Neural progenitor cell (in vitro differentiated cells): ENCODE data around the gene GP1BB.

Experiments
- EZH2 ChIP-seq: fragments of 200-600 bp; sonication (generic); IDR thresholded peaks from 2 replicates; pipeline ENCODE4 v1.6.1; 2017; ENCODE audit warnings: antibody characterized with exemption, mild to moderate bottlenecking, moderate library complexity
- EZH2phosphoT487 ChIP-seq: fragments of 200-600 bp; sonication (generic); IDR thresholded peaks from 2 replicates; pipeline ENCODE4 v1.6.1; 2017; ENCODE audit warnings: antibody characterized with exemption
- TF ChIP-seq, protein P1 (sequence below): fragments of 200-600 bp; sonication (generic); IDR thresholded peaks from 2 replicates; pipeline ENCODE4 v1.5.1; 2017; ENCODE audit warnings: antibody characterized with exemption, mild to moderate bottlenecking

DNA sequence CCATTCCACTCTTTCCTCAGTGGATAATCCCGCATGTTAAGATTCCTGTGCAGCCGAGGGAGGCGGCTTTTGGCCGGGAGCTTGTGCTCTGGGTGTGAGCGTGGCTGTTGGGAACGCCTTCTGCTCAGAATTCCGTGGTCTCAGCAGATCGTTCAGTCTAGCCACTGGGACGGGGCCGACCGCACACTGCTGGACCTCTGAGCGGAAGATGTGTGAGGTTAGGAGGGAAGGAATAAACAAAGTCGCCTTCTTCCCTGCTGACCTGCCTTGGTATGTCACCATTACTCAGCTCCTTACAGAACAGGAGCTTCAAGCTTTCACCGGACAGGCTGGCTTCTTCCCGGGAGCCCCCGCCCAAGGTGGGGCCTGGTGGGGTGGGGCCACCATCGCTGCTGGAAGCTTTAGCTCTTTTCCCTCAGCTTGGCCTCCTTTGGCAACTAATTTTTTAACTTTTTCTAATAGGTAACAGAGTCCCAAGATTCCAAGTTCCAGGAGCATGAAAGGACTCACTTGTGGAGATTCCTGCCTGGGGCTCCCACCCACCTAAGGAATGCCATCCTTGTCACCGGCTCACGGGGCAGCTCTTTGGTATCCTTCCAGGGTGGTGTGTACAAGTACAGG, 31.5 kb upstream of the GP1BB start:
- TF ChIP-seq, protein P1, sequence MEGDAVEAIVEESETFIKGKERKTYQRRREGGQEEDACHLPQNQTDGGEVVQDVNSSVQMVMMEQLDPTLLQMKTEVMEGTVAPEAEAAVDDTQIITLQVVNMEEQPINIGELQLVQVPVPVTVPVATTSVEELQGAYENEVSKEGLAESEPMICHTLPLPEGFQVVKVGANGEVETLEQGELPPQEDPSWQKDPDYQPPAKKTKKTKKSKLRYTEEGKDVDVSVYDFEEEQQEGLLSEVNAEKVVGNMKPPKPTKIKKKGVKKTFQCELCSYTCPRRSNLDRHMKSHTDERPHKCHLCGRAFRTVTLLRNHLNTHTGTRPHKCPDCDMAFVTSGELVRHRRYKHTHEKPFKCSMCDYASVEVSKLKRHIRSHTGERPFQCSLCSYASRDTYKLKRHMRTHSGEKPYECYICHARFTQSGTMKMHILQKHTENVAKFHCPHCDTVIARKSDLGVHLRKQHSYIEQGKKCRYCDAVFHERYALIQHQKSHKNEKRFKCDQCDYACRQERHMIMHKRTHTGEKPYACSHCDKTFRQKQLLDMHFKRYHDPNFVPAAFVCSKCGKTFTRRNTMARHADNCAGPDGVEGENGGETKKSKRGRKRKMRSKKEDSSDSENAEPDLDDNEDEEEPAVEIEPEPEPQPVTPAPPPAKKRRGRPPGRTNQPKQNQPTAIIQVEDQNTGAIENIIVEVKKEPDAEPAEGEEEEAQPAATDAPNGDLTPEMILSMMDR = no peak
- TF ChIP-seq EZH2phosphoT487 = no peak
- no peak for TF ChIP-seq EZH2
